Fibroblast of lung (primary cell): Measurements from ENCODE around the gene SLIT1. TPM values are rescaled to one million over a fixed set of nuclear protein-coding genes. Genes with fewer than 3 reads are reported as not detected.

ENCODE experiments used
- DNase-seq, 2 donors: peaks; one replicate each; pipeline versions ENCODE4 v3.0.0 to v3.0.0-alpha.2; 2010; ENCODE audit warnings: low read depth in 2 of 2
- H2AFZ ChIP-seq: 2 replicates; pipeline ENCODE4 v1.5.1; 2012; ENCODE audit warnings: low read length, control low read depth, inconsistent platforms
- H3K27ac ChIP-seq: 2 replicates; pipeline ENCODE4 v1.5.1; 2011; ENCODE audit warnings: low read length, control low read depth; ENCODE audit not compliant: insufficient read depth
- H3K27me3 ChIP-seq: 2 replicates; pipeline ENCODE4 v1.5.1; 2011; ENCODE audit warnings: mild to moderate bottlenecking, low read length; ENCODE audit not compliant: control insufficient read depth, insufficient read depth
- H3K36me3 ChIP-seq: 2 replicates; pipeline ENCODE4 v1.5.1; 2011; ENCODE audit warnings: low read length; ENCODE audit not compliant: control insufficient read depth, insufficient read depth
- H3K4me1 ChIP-seq: 2 replicates; pipeline ENCODE4 v1.5.1; 2011; ENCODE audit warnings: low read length; ENCODE audit not compliant: control insufficient read depth, insufficient read depth; ENCODE audit errors: extremely low read depth
- H3K4me2 ChIP-seq: 2 replicates; pipeline ENCODE4 v1.5.1; 2011; ENCODE audit warnings: low read length, control low read depth; ENCODE audit not compliant: insufficient read depth; ENCODE audit errors: extremely low read depth
- H3K4me3 ChIP-seq, 4 experiments: fragments of 200-600 bp in 1 of 4; sonication (generic) in 1 of 4; replicated peaks in 1 of 4; 2 replicates each; pipeline ENCODE4 v1.5.1; 2011 to 2016; ENCODE audit warnings: low read length in 4 of 4, low read depth in 3 of 4, mild to moderate bottlenecking in 3 of 4, control low read depth in 2 of 4, inconsistent platforms in 1 of 4, mixed read lengths in 1 of 4; ENCODE audit not compliant: insufficient read depth in 1 of 4; ENCODE audit errors: control extremely low read depth in 1 of 4
- H3K79me2 ChIP-seq: 2 replicates; pipeline ENCODE4 v1.5.1; 2012; ENCODE audit warnings: mild to moderate bottlenecking, low read length, inconsistent platforms; ENCODE audit not compliant: control insufficient read depth, insufficient read depth
- H3K9ac ChIP-seq: 2 replicates; pipeline ENCODE4 v1.5.1; 2011; ENCODE audit warnings: mild to moderate bottlenecking, low read length, control low read depth; ENCODE audit not compliant: insufficient read depth
- H3K9me3 ChIP-seq: 2 replicates; pipeline ENCODE4 v1.5.1; 2012; ENCODE audit warnings: low read depth, low read length; ENCODE audit not compliant: control insufficient read depth, insufficient read depth
- H4K20me1 ChIP-seq: 2 replicates; pipeline ENCODE4 v1.5.1; 2011; ENCODE audit warnings: low read length; ENCODE audit not compliant: control insufficient read depth, insufficient read depth; ENCODE audit errors: extremely low read depth
- EZH2 ChIP-seq: IDR thresholded peaks from 2 replicates; pipeline ENCODE4 v1.5.1; 2012; ENCODE audit warnings: low read length, control low read depth, mild to moderate bottlenecking; ENCODE audit errors: missing control alignments
- polyA plus RNA-seq, 2 donors: library from polyadenylated mRNA; depleted of rRNA in 1 of 2; stranded (reverse) in 1 of 2; unstranded in 1 of 2; fragments of >200 nt; gene quantifications; 2 replicates each; pipeline ENCODE4 v1.2.1, GENCODE V29; 2011 to 2012; ENCODE audit warnings: missing spikeins in 1 of 2
- total RNA-seq: library from RNA; depleted of rRNA; stranded (reverse); fragments of >200 nt; gene quantifications from 2 replicates; pipeline ENCODE4 v1.2.1, GENCODE V29; 2014
- TF ChIP-seq, protein P1 (sequence below), 2 donors: IDR thresholded peaks in 1 of 2; conservative IDR thresholded peaks in 1 of 2; 1 replicate in 1 of 2; 2 replicates in 1 of 2; pipeline ENCODE4 v1.5.1; 2011 to 2012; ENCODE audit warnings: low read length in 2 of 2, control low read depth in 1 of 2, inconsistent platforms in 1 of 2, low read depth in 1 of 2, mild to moderate bottlenecking in 1 of 2

SLIT1 gene
- total and polyA plus RNA-seq, 2 donors (not counting 1 experiment from before 2014, with no cell fraction given), result 0.02 to 0.17 TPM

DNA sequence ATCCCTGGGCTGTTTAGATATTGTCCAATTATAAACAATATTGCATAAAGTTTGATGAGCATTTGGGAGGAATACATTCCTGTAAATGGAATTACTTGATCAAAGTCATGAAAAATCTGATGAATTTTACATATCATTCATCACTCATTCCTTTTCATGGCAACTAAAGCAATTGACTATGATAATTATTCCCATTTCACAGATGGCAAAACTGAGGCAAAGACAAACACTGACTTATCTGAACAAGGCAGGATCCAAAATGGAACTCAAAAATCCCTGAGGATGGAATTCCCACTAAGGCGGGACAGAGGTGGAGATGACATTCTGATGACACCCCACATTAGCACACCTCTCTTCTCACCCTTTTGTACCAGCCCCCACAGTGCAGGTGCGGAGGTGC is 17.1 kb downstream of the SLIT1 start:
- Histone ChIP-seq H3K4me3 (no peak overlapping the region), H3K9me3 (no peaks in the 10 kb centered on the region), H3K4me2 (no peak overlapping the region), H3K79me2 (no peaks in the 10 kb centered on the region), H3K4me1 (no peaks in the 10 kb centered on the region), H4K20me1 (no peaks in the 10 kb centered on the region), H3K27me3 (peaks cover 2% of the 10 kb centered on the region), H3K36me3 (no peaks in the 10 kb centered on the region), H3K27ac (no peak overlapping the region), H3K9ac (no peak overlapping the region), H2AFZ (no peak overlapping the region)
- TF ChIP-seq EZH2, result no peak
- TF ChIP-seq, protein P1, sequence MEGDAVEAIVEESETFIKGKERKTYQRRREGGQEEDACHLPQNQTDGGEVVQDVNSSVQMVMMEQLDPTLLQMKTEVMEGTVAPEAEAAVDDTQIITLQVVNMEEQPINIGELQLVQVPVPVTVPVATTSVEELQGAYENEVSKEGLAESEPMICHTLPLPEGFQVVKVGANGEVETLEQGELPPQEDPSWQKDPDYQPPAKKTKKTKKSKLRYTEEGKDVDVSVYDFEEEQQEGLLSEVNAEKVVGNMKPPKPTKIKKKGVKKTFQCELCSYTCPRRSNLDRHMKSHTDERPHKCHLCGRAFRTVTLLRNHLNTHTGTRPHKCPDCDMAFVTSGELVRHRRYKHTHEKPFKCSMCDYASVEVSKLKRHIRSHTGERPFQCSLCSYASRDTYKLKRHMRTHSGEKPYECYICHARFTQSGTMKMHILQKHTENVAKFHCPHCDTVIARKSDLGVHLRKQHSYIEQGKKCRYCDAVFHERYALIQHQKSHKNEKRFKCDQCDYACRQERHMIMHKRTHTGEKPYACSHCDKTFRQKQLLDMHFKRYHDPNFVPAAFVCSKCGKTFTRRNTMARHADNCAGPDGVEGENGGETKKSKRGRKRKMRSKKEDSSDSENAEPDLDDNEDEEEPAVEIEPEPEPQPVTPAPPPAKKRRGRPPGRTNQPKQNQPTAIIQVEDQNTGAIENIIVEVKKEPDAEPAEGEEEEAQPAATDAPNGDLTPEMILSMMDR (conservative IDR thresholded peaks at IDR 0.05 in 1 of 2, IDR thresholded peaks at IDR 0.05 in 1 of 2; ENCODE audit: low read depth in 1 of 2, low read length in 2 of 2), result no peak
- DNase-seq, result no peak

DNA sequence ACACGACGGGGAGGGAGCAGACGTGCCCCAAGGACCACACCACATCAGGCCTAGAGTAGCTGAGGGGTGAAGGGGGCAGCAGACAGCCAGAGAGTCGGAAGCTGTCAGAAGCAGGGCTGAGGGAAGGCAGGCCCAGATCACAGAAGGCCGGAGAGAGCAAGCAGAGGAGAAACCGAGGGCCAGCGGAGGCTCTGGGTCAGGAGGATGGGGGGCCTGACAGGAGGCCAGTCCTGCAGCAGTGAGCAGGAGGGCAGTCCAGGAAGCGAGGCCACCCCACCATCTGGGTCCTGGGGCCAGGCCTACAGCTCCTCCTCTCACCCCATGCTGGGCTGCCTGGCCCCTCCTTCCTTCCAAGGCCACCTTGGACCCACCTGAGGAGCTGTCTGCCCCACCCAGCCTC is 20.3 kb downstream of the SLIT1 start:
- no peaks in the 10 kb centered on the region for H3K36me3 ChIP-seq
- TF ChIP-seq EZH2, result no peak
- TF ChIP-seq, protein P1 (conservative IDR thresholded peaks at IDR 0.05 in 1 of 2, IDR thresholded peaks at IDR 0.05 in 1 of 2; ENCODE audit: low read depth in 1 of 2, low read length in 2 of 2), result no peak

DNA sequence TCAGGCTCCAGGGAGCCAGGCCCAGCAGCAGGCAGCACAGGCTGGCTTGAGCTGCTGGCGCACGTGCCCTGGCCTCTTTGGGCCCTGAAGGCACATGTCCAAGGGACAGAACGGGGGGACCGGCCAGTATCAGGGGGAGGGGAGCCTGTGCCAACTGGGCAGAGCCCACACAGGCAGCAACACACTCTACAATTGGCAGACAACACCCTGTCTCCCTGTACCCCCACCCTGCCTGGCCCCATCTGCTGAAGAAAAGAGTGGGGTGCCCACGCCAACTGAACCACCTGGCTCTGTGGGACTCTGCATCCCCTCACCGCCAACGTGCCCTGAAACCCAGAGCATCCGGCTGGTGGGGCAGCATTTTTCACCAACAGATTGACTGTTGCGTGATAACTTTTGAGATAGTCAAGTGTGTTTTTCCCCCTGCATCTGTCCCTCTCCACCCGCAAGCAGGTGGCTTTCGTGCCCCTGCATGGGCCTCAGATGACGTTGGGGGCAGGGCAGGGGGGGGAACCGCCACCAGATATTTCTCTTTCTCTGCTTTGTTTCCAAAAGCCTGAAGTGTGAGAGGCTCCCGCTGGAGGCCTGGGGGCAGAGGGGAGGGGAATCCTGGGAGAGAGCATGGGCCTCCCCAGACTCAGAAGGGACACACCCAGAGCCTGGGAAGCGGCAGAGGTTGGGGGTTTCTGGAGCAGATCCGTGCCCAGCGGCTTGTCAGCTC is 21.8 kb downstream of the SLIT1 start:
- H3K4me1 ChIP-seq, result no peaks in the 10 kb centered on the region
- H3K79me2 ChIP-seq, result no peaks in the 10 kb centered on the region

More for the DNA sequence above, 20.3 kb downstream of the SLIT1 start:
- H3K9me3 ChIP-seq, result no peaks in the 10 kb centered on the region
- H3K79me2 ChIP-seq, result no peaks in the 10 kb centered on the region
- no peak overlapping the region for H3K27ac ChIP-seq
- H3K4me1 ChIP-seq, result no peaks in the 10 kb centered on the region
- DNase-seq, result no peak
- H3K9ac ChIP-seq, result no peak overlapping the region
- peaks cover 2% of the 10 kb centered on the region for H3K27me3 ChIP-seq
- H3K4me2 ChIP-seq, result no peak overlapping the region
- no peak overlapping the region for H3K4me3 ChIP-seq
- H4K20me1 ChIP-seq, result no peaks in the 10 kb centered on the region
- no peak overlapping the region for H2AFZ ChIP-seq

More for the DNA sequence above, 21.8 kb downstream of the SLIT1 start:
- no peak overlapping the region for H2AFZ ChIP-seq
- DNase-seq, result no peak
- TF ChIP-seq, protein P1 (conservative IDR thresholded peaks at IDR 0.05 in 1 of 2, IDR thresholded peaks at IDR 0.05 in 1 of 2; ENCODE audit: low read depth in 1 of 2, low read length in 2 of 2), result no peak
- TF ChIP-seq EZH2, result no peak
- no peak overlapping the region for H3K9ac ChIP-seq
- H4K20me1 ChIP-seq, result no peaks in the 10 kb centered on the region
- no peaks in the 10 kb centered on the region for H3K36me3 ChIP-seq
- no peak overlapping the region for H3K27ac ChIP-seq
- H3K9me3 ChIP-seq, result no peaks in the 10 kb centered on the region
- no peak overlapping the region for H3K4me3 ChIP-seq
- no peak overlapping the region for H3K4me2 ChIP-seq
- peaks cover 2% of the 10 kb centered on the region for H3K27me3 ChIP-seq
